HuH-7 (cell line): ENCODE data around the gene PLEKHG3.

Experiments
- DNase-seq: peaks from one replicate; pipeline ENCODE4 v3.0.0; 2011; ENCODE audit warnings: low spot score

PLEKHG3 gene

GRCh38 chr14:64788706-64789105 lies 84.5 kb downstream of the PLEKHG3 start:
- DNase-seq: no peak

- DNase-seq: no peak
Measured at GRCh38 chr14:64789696-64790095, 85.5 kb downstream of the PLEKHG3 start.

GRCh38 chr14:64790478-64790877 lies 86.3 kb downstream of the PLEKHG3 start:
- DNase-seq: no peak

- no peak for DNase-seq
Measured at GRCh38 chr14:64792231-64792630, 88.0 kb downstream of the PLEKHG3 start.

- DNase-seq: no peak
Measured at GRCh38 chr14:64792871-64793560, 88.8 kb downstream of the PLEKHG3 start.

- no peak for DNase-seq
Measured at GRCh38 chr14:64795211-64795610, 91.0 kb downstream of the PLEKHG3 start.

GRCh38 chr14:64795921-64796320 lies 91.7 kb downstream of the PLEKHG3 start:
- no peak for DNase-seq

- no peak for DNase-seq
Measured at GRCh38 chr14:64796369-64796768, 92.1 kb downstream of the PLEKHG3 start.

GRCh38 chr14:64799555-64799954 lies 95.3 kb downstream of the PLEKHG3 start:
- DNase-seq: no peak
